Neuronal stem cell (in vitro differentiated cells): ENCODE data around the gene MCTP1.

ENCODE experiments used
- DNase-seq: peaks from one replicate; pipeline ENCODE4 v3.0.0-alpha.2; 2013; ENCODE audit warnings: low spot score
- H2AFZ ChIP-seq: one replicate; pipeline ENCODE4 v1.6.1; 2013; ENCODE audit warnings: mild to moderate bottlenecking, low read length, inconsistent platforms
- H2AK5ac ChIP-seq: 2 replicates; pipeline ENCODE4 v1.6.1; 2013; ENCODE audit warnings: low read depth, mild to moderate bottlenecking, inconsistent platforms, low read length, moderate library complexity, mixed read lengths
- H2BK120ac ChIP-seq: 2 replicates; pipeline ENCODE4 v1.6.1; 2013; ENCODE audit warnings: low read depth, mild to moderate bottlenecking, inconsistent platforms, low read length, moderate library complexity, mixed read lengths
- H2BK12ac ChIP-seq: one replicate; pipeline ENCODE4 v1.6.1; 2013; ENCODE audit warnings: low read length, inconsistent platforms
- H2BK15ac ChIP-seq: 2 replicates; pipeline ENCODE4 v1.6.1; 2013; ENCODE audit warnings: mild to moderate bottlenecking, low read length, inconsistent platforms, mixed read lengths
- H2BK5ac ChIP-seq: one replicate; pipeline ENCODE4 v1.6.1; 2013; ENCODE audit warnings: inconsistent platforms, mild to moderate bottlenecking, low read length, moderate library complexity
- H3K14ac ChIP-seq: one replicate; pipeline ENCODE4 v1.6.1; 2013; ENCODE audit warnings: low read length, inconsistent platforms
- H3K18ac ChIP-seq: 2 replicates; pipeline ENCODE4 v1.6.1; 2013; ENCODE audit warnings: low read length, inconsistent platforms
- H3K23ac ChIP-seq: 2 replicates; pipeline ENCODE4 v1.6.1; 2013; ENCODE audit warnings: low read depth, mild to moderate bottlenecking, mixed read lengths, low read length, inconsistent platforms; ENCODE audit not compliant: poor library complexity
- H3K27ac ChIP-seq: replicated peaks from 3 replicates; pipeline ENCODE4 v1.5.1; 2013; ENCODE audit warnings: low read length, inconsistent platforms
- H3K27me3 ChIP-seq, 3 experiments: 2 replicates each; pipeline ENCODE4 v1.6.1; 2013; ENCODE audit warnings: low read length in 3 of 3, mild to moderate bottlenecking in 2 of 3, inconsistent platforms in 1 of 3, low read depth in 1 of 3, mixed read lengths in 1 of 3, moderate library complexity in 1 of 3; ENCODE audit not compliant: control insufficient read depth in 3 of 3, insufficient read depth in 3 of 3
- H3K36me3 ChIP-seq, 2 donors: replicated peaks in 1 of 2; 2 replicates each; pipeline ENCODE4 v1.6.1; 2013; ENCODE audit warnings: low read length in 2 of 2; ENCODE audit not compliant: control insufficient read depth in 2 of 2, insufficient read depth in 2 of 2
- H3K4ac ChIP-seq: 2 replicates; pipeline ENCODE4 v1.6.1; 2013; ENCODE audit warnings: inconsistent platforms, mild to moderate bottlenecking, low read length, moderate library complexity
- H3K4me1 ChIP-seq, 2 donors: 1 replicate in 1 of 2; 2 replicates in 1 of 2; pipeline ENCODE4 v1.6.1; 2013; ENCODE audit warnings: low read length in 2 of 2, low read depth in 1 of 2; ENCODE audit not compliant: control insufficient read depth in 2 of 2, insufficient read depth in 1 of 2
- H3K4me2 ChIP-seq: one replicate; pipeline ENCODE4 v1.6.1; 2013; ENCODE audit warnings: mild to moderate bottlenecking, low read length, inconsistent platforms; ENCODE audit not compliant: insufficient read depth, poor library complexity, severe bottlenecking
- H3K4me3 ChIP-seq, 2 donors: 2 replicates each; pipeline ENCODE4 v1.5.1; 2013; ENCODE audit warnings: low read length in 2 of 2, mild to moderate bottlenecking in 2 of 2, inconsistent platforms in 1 of 2, moderate library complexity in 1 of 2
- H3K79me1 ChIP-seq: one replicate; pipeline ENCODE4 v1.6.1; 2013; ENCODE audit warnings: low read depth, mild to moderate bottlenecking, inconsistent platforms, low read length, moderate library complexity
- H3K9ac ChIP-seq: one replicate; pipeline ENCODE4 v1.6.1; 2013; ENCODE audit warnings: mild to moderate bottlenecking, low read depth, low read length, inconsistent platforms; ENCODE audit not compliant: poor library complexity
- H3K9me3 ChIP-seq, 2 donors: replicated peaks in 1 of 2; 2 replicates each; pipeline versions ENCODE3 to v1.6.1; 2013; ENCODE audit warnings: low read length in 2 of 2, mild to moderate bottlenecking in 2 of 2, inconsistent platforms in 1 of 2, low read depth in 1 of 2, mixed read lengths in 1 of 2, moderate library complexity in 1 of 2; ENCODE audit not compliant: control insufficient read depth in 2 of 2, insufficient read depth in 1 of 2
- H4K8ac ChIP-seq: one replicate; pipeline ENCODE4 v1.6.1; 2013; ENCODE audit warnings: low read depth, mild to moderate bottlenecking, inconsistent platforms, low read length, moderate library complexity
- H4K91ac ChIP-seq: one replicate; pipeline ENCODE4 v1.6.1; 2013; ENCODE audit warnings: low read length, low read depth, mild to moderate bottlenecking, inconsistent platforms; ENCODE audit not compliant: poor library complexity
- WGBS, 2 donors: extraction: QIAGEN DNeasy Blood & Tissue Kit; methylation state at CpG; one replicate each; pipeline ENCODE4 v1.1.7; 2013; ENCODE audit warnings: missing lambda C conversion rate in 2 of 2, mixed read lengths in 1 of 2; ENCODE audit not compliant: insufficient read length in 2 of 2, insufficient replicate concordance in 1 of 2; ENCODE audit errors: extremely low coverage in 2 of 2; 5-methylcytosine and 5-hydroxymethylcytosine counted together

MCTP1 gene

DNA sequence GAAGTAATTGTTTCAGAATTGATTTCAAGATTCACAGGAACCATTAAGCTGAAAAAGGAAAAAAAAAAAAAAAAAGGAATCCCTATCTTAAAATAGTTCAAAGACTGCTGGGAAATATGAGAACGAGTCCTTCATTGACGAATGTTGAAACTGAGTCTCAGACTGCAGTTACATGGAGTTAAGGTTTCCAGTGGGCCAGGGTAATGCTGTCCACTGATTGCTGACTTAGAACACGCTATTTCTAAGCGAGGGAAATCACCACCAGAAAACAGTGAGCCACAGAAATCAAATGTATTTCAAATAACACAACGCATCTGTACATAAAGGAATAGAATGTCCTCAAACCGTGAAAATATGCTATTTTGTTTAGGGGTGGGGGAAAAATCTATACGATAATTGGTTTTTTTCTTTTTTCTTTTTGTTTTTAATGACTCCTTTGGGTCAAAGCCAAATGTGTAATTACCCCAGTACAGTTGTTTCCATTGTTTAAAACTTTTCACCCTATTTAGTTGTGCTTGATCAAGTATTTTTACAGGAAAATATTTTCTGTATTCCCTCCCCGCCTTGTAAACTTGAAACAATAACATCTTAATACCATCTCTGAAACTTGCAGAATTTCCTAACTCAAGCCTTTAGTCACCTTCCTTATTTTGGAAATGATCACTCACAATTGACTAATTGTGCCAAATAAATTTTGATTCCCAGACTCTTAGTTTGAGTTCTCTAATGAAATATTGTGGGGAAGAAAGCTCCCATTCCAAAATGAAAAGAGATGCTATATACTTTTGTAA, 208.3 kb downstream of the MCTP1 start:
- H4K8ac ChIP-seq: no peak overlapping the region
- H2BK15ac ChIP-seq: no peak overlapping the region
- H3K9me3 ChIP-seq: no peaks in the 10 kb centered on the region
- no peak overlapping the region for H3K4ac ChIP-seq
- H3K27ac ChIP-seq: no peak overlapping the region
- no CpG with 5 or more reads among the region's 8 CpGs for WGBS, 2 donors
- H3K36me3 ChIP-seq: no peaks in the 10 kb centered on the region
- H3K14ac ChIP-seq: no peak overlapping the region
- H2BK120ac ChIP-seq: no peak overlapping the region
- no peak overlapping the region for H3K4me2 ChIP-seq
- no peak overlapping the region for H2BK5ac ChIP-seq
- H3K79me1 ChIP-seq: no peaks in the 10 kb centered on the region
- H3K4me3 ChIP-seq: no peak overlapping the region
- no peak overlapping the region for H2BK12ac ChIP-seq
- DNase-seq: no peak
- H3K4me1 ChIP-seq: peaks cover 0 to 6% of the 10 kb centered on the region in 2 donors
- no peaks in the 10 kb centered on the region for H3K27me3 ChIP-seq
- H2AK5ac ChIP-seq: no peak overlapping the region
- no peak overlapping the region for H4K91ac ChIP-seq
- H2AFZ ChIP-seq: no peak overlapping the region
- H3K9ac ChIP-seq: no peak overlapping the region
- H3K18ac ChIP-seq: no peak overlapping the region
- H3K23ac ChIP-seq: no peak overlapping the region

DNA sequence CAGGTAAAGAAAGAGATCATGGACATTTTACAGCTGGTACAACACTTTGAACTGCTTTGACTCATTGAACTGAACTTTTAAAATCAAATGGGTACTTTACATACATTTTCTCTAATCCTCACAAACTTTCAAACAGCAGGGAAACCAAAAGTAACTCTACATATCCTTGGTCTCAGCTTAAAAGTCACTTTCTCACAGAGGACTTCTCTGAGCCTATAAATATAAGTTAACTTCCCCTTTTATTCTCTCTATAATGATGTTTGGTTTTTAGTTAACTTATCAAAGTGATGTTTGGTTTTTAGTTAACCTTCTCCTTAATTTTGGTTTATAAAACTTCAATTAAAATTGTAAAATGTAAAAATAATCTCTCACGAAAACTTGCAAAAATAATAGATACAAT, 209.8 kb downstream of the MCTP1 start:
- no peak overlapping the region for H3K4me2 ChIP-seq
- no peak overlapping the region for H4K91ac ChIP-seq
- H3K4me1 ChIP-seq: peaks cover 0 to 3% of the 10 kb centered on the region in 2 donors
- no peak overlapping the region for H3K23ac ChIP-seq
- H2BK5ac ChIP-seq: no peak overlapping the region
- WGBS, 2 donors: no CpG with 5 or more reads among the region's 1 CpG
- no peak overlapping the region for H4K8ac ChIP-seq
- no peak overlapping the region for H3K14ac ChIP-seq
- H3K9ac ChIP-seq: no peak overlapping the region
- DNase-seq: no peak
- no peak overlapping the region for H3K4ac ChIP-seq
- no peaks in the 10 kb centered on the region for H3K36me3 ChIP-seq
- H3K4me3 ChIP-seq: no peak overlapping the region
- no peak overlapping the region for H2AK5ac ChIP-seq
- no peaks in the 10 kb centered on the region for H3K9me3 ChIP-seq
- no peaks in the 10 kb centered on the region for H3K79me1 ChIP-seq
- H2BK120ac ChIP-seq: no peak overlapping the region
- no peak overlapping the region for H3K27ac ChIP-seq
- H3K18ac ChIP-seq: no peak overlapping the region
- no peak overlapping the region for H2BK15ac ChIP-seq
- no peak overlapping the region for H2AFZ ChIP-seq
- H2BK12ac ChIP-seq: no peak overlapping the region
- no peaks in the 10 kb centered on the region for H3K27me3 ChIP-seq

DNA sequence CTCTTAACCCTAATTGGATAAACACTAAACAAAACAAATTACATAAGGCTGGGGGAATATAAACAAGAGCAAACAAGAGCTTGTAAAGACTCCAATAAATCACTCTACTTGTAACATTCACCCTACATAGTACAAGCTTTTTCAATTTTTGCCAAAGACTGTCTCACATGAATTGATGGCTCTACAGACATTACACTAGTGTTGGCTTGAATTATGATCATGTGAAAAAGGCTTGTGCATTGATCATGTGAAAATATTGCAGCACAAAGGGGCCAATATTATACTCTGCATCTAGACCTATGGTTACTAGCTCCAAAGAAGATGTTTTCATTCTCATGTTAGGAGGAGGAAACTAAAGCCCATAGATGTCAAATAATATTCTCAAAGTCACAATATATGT, 212.6 kb downstream of the MCTP1 start:
- Histone ChIP-seq H3K79me1 (no peaks in the 10 kb centered on the region), H3K4me2 (no peak overlapping the region), H3K18ac (no peak overlapping the region), H3K9me3 (no peaks in the 10 kb centered on the region), H2BK5ac (no peak overlapping the region), H3K27ac (no peak overlapping the region), H3K27me3 (no peaks in the 10 kb centered on the region), H2BK120ac (no peak overlapping the region), H4K91ac (no peak overlapping the region), H3K23ac (no peak overlapping the region), H2BK12ac (no peak overlapping the region), H2BK15ac (no peak overlapping the region), H3K36me3 (no peaks in the 10 kb centered on the region), H2AFZ (no peak overlapping the region), H3K9ac (no peak overlapping the region), H3K4me1 (peaks cover 0 to 1% of the 10 kb centered on the region in 2 donors), H3K4ac (no peak overlapping the region), H3K4me3 (no peak overlapping the region), H4K8ac (no peak overlapping the region), H2AK5ac (no peak overlapping the region), H3K14ac (no peak overlapping the region)
- DNase-seq: no peak

DNA sequence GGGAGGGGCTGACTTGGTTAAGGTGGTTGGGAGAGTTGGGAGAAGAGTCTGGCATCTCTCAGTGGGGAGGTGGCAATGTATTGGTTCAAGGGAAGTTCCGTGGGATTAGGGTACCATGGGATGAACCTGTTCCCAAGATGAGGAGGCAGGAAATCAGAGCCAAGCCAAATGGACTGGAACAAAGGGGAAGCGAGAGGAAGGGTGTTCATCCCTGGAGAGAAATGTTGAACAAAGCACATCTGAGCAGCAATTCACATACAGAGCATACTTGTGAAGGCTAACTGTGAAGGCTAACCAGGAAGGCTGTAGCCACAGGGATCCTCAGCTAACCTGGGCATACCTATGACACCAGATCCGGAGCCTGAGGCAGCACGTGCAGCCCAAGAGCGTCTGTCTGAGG, 214.0 kb downstream of the MCTP1 start:
- no peak overlapping the region for H3K4me2 ChIP-seq
- no peak overlapping the region for H2BK5ac ChIP-seq
- H2BK15ac ChIP-seq: no peak overlapping the region
- WGBS, 2 donors: no CpG with 5 or more reads among the region's 5 CpGs
- no peaks in the 10 kb centered on the region for H3K27me3 ChIP-seq
- H3K4me3 ChIP-seq: no peak overlapping the region
- no peaks in the 10 kb centered on the region for H3K36me3 ChIP-seq
- no peaks in the 10 kb centered on the region for H3K79me1 ChIP-seq
- no peak for DNase-seq
- no peak overlapping the region for H2AFZ ChIP-seq
- H4K8ac ChIP-seq: no peak overlapping the region
- H3K23ac ChIP-seq: no peak overlapping the region
- H3K18ac ChIP-seq: peak overlapping the region; percentile 11
- H3K14ac ChIP-seq: no peak overlapping the region
- H4K91ac ChIP-seq: no peak overlapping the region
- H2AK5ac ChIP-seq: no peak overlapping the region
- no peak overlapping the region for H3K27ac ChIP-seq
- no peak overlapping the region for H2BK12ac ChIP-seq
- peaks cover 0 to 1% of the 10 kb centered on the region in 2 donors for H3K4me1 ChIP-seq
- no peak overlapping the region for H2BK120ac ChIP-seq
- no peak overlapping the region for H3K4ac ChIP-seq
- no peak overlapping the region for H3K9ac ChIP-seq
- H3K9me3 ChIP-seq: no peaks in the 10 kb centered on the region
